ENCODE results near the gene VAC14.

The VAC14 gene

DNA sequence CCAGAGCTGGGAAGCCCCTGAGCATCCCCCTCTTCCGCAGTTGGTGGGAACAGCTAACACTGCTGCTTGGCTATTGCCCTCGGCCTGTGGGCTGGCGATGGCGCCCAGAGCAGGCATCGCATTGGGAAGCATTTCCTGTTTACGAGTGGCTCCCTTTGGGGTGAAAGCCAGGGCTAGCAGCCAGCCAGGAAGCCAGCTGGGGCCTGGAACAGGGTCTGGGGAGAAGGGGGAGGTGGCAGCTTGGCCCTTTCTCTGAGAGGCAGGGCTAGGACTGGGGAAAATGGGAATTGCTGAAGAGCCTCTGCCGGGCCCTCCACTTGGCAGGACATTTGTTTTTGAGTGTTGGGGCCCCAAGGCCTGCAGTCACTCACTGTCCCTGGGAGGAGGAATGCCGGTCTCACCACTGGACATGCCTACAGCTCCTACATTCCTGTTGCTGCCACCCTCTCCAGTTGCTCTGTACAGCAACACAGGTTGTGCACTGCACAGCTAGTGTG is 112.7 kb downstream of the VAC14 start:
- TF ChIP-seq FOXP2 (optimal IDR thresholded peaks at IDR 0.05; ENCODE audit: borderline replicate concordance, extremely low read depth, extremely low read length, insufficient read depth) (peak; percentile 70), POLR2AphosphoS5 (IDR thresholded peaks at IDR 0.05; ENCODE audit: low read depth, low read length) (no peak)

DNA sequence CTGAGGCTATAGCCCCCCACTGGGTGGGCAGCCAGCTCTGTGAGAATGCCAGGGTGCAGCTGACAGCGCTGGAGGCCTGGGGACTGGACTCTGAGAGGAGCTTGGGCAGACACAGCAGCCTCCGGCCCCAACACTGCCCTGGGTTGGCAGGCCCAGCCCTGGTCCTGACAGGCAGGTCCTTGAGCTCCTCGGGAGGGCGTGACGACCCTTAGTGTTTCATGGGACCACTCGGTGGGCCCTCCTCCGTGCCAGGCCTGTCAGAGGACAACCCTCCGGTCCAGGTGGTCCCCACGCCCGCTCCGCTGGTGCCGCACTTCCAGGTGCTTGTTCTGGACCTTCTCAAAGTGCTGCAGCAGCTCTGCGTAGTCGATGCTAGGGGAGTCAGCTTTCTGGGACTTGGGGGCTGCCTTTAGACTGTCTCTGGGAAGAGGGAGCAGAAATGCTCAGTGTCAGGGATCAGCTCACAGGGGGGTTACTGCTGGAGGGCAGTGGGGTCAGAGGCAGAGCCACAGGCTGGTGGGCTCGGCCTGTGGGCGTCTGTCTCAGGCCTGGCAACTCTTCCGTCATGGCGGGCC is 113.2 kb downstream of the VAC14 start:
- TF ChIP-seq TAF1 (IDR thresholded peaks at IDR 0.05; ENCODE audit: borderline replicate concordance, insufficient read depth, low read length) (no peak), REST (IDR thresholded peaks at IDR 0.05; ENCODE audit: insufficient read depth in 1 of 2, low read depth in 2 of 2, low read length in 2 of 2) (no peak), FOXP2 (optimal IDR thresholded peaks at IDR 0.05; ENCODE audit: borderline replicate concordance, extremely low read depth, extremely low read length, insufficient read depth) (no peak), SIN3A (IDR thresholded peaks at IDR 0.05; ENCODE audit: borderline replicate concordance, insufficient read depth, low read length) (no peak), POLR2AphosphoS5 (IDR thresholded peaks at IDR 0.05; ENCODE audit: low read depth, low read length) (no peak)

DNA sequence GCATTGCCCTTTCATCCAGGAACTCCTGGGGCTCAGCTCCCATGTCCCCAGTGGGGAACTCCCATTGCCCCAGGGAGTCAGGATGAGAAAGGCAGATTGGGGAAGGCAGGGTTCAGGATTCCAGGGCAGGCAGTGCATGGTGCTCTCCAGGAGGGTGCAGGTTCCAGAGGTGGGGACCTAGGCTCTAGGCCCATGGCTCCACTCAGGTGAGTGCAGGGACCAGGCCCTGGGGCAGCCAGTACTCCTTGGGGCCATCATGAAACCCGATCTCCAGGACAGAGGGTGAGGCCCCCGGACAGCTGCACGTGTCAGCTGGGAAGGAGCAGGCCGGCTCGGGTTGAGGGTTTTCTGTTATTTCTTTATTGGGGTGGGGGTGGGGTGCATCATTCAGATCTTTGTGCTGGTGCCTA is 113.9 kb downstream of the VAC14 start:
- TF ChIP-seq SIN3A (IDR thresholded peaks at IDR 0.05; ENCODE audit: borderline replicate concordance, insufficient read depth, low read length) (no peak), TAF1 (IDR thresholded peaks at IDR 0.05; ENCODE audit: borderline replicate concordance, insufficient read depth, low read length) (no peak), REST (IDR thresholded peaks at IDR 0.05; ENCODE audit: insufficient read depth in 1 of 2, low read depth in 2 of 2, low read length in 2 of 2) (no peak), POLR2AphosphoS5 (IDR thresholded peaks at IDR 0.05; ENCODE audit: low read depth, low read length) (no peak), FOXP2 (optimal IDR thresholded peaks at IDR 0.05; ENCODE audit: borderline replicate concordance, extremely low read depth, extremely low read length, insufficient read depth) (no peak)

DNA sequence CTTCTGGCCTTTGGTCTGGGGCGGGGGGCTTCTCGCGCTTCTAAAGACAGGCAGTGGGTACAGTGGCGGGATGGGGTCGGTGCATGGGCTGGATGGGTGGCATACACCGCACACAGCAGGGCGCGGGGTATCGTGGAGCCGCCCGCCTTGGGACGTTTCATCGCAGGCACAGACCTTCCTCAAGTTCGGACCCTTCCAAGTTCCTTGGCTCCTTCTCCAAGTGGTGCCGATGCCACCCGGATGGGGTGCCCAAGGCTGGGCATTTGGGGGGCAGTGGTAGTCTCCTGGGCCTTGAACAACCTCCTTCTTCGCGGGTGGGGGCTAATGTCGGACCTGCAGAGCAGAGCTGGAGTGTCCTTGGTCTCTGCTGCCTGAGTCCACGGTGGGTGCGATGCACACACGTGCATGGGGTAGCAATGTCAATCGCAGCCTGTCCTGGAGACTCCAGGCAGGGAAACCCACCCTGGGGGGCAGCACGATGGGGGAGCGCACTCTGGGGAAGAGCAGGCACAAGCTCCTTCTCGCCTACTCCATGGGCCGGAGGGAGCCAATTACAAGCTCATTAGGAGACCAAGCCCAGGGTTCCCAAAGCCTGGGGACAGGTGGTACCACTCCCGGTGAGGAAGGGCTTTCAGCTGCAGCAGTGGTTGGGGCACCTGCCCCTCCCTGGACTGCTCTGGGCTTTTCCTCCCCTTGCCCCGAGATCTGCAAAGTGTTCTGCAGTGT is 114.4 kb downstream of the VAC14 start:
- no peak for TF ChIP-seq FOXP2 (optimal IDR thresholded peaks at IDR 0.05; ENCODE audit: borderline replicate concordance, extremely low read depth, extremely low read length, insufficient read depth)
- TF ChIP-seq SIN3A (IDR thresholded peaks at IDR 0.05; ENCODE audit: borderline replicate concordance, insufficient read depth, low read length): no peak
- TF ChIP-seq POLR2AphosphoS5 (IDR thresholded peaks at IDR 0.05; ENCODE audit: low read depth, low read length): no peak; the same call in 1 of the 2 replicates
- TF ChIP-seq REST (IDR thresholded peaks at IDR 0.05; ENCODE audit: insufficient read depth in 1 of 2, low read depth in 2 of 2, low read length in 2 of 2): no peak
- no peak for TF ChIP-seq TAF1 (IDR thresholded peaks at IDR 0.05; ENCODE audit: borderline replicate concordance, insufficient read depth, low read length)

- TF ChIP-seq TAF1 (IDR thresholded peaks at IDR 0.05; ENCODE audit: borderline replicate concordance, insufficient read depth, low read length) (no peak), FOXP2 (optimal IDR thresholded peaks at IDR 0.05; ENCODE audit: borderline replicate concordance, extremely low read depth, extremely low read length, insufficient read depth) (peak; percentile 34)
Measured at GRCh38 chr16:70685938-70686375, 115.0 kb downstream of the VAC14 start, which contains the start of gene MTSS2. TSS of gene MTSS2 (minus strand) at chr16:70686053. CDS start at chr16:70685791, 262 bp downstream.
